ENCODE results near the gene PARP8.
A peak's percentile ranks its signal among the peaks of the same experiment; 100 is the strongest.
"Not testable (repeated sequence)": the region's sequence is repeated elsewhere in the genome, so short reads cannot be mapped to it uniquely, and the experiment has no call there.

Gene PARP8

DNA sequence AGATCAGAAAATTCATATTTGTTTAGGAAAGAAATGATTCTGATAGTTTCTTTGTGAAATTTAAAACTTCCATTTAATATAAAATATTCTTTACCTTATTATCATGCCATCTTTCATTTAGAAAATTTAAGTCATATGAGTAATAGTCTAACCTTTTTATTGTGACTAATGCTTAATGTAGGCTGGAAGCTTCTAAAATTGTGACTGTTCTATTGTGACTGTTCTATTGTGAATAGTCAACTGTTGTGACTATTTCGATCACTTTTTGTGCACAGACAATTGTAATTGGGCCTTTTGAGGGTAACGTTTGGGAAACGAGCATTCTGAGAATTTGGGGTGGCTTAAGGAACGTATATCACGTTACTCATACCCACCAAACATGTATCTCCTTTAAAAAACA lies 100.0 kb downstream of the PARP8 start:
- intact Hi-C loops (cut with DNase I): no loop called here
- DNase-seq: no peak

DNA sequence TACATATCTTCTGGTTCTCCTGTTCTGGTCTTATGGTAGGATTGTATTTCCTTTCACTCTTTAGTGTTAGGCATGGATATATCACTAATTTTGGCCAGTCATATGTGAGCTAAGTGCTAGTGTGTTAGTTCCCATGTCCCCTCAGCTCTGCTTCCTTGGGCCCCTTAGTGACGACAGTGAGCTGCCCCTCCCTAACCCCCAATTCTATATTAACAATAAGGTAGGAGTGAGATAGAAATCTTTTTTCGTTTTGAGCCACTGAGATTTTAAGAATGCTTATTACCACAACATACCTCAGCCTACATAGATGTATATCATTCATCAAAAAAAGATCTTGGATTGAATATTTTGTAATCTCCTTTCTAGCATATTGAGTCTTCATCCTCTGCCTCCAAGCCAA lies 100.5 kb downstream of the PARP8 start:
- intact Hi-C loops (cut with DNase I): no loop called here
- DNase-seq: no peak

DNA sequence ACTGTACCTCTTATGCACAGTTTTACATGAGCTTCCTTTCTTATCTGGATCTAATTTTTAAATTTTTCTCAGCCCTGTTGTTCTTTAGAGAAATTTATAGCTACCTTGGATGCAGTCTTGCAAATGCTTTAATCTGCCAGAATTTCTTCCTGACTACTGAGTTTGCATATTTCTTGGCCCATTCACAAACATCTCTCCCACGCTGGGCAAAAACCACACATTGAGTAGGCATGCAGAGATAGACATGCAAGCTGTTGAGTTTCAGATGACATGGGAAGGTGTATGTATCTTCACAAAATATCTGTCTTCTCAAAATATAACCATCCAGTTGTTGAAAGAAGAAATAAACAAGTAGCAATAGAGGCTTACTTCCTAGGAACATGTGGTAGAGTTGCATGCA lies 101.2 kb downstream of the PARP8 start:
- intact Hi-C loops (cut with DNase I): no loop called here
- DNase-seq: peak in 4 of 10 donors; percentile 23 to 52 (median 38)

DNA sequence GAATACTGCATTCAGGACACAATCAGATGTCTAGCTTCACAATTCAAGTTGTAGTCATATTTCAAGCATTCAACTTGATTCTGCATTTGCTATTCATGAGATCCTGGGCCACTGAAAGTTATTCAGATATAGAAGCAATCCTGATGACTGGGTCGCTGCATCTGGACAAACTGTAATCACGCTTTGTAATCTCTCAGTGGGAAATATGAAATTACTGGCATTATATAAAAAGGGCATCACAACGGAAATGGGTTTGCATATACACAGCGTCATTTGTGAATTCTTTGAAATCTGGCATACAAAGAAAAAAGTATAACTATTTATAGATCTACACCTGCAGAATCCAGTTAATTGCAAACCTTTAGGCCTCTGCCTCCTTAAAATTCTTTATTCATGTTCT lies 102.2 kb downstream of the PARP8 start:
- no peak for DNase-seq
- intact Hi-C loops (cut with DNase I): no loop called here

DNA sequence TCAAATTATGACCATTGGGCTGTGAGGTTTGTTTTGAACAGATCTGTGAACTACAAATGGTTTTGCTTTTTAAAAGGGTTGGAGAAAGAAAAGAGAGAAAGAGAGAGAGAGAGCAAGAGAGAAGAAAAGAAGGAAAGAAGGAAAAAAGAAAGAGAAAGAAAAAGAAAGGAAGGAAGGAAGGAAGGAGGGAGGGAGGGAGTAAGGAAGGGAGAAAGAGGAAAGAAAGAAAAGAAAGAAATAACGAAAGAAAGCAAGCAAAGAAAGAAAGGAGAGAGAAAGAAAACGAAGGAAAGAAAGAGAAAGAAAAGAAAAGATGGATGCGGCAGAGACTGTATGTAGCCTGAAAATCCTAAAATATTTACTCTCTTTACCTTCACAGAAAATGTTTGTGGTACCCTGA lies 104.0 kb downstream of the PARP8 start:
- DNase-seq: no peak
- intact Hi-C loops (cut with DNase I): no loop called here

DNA sequence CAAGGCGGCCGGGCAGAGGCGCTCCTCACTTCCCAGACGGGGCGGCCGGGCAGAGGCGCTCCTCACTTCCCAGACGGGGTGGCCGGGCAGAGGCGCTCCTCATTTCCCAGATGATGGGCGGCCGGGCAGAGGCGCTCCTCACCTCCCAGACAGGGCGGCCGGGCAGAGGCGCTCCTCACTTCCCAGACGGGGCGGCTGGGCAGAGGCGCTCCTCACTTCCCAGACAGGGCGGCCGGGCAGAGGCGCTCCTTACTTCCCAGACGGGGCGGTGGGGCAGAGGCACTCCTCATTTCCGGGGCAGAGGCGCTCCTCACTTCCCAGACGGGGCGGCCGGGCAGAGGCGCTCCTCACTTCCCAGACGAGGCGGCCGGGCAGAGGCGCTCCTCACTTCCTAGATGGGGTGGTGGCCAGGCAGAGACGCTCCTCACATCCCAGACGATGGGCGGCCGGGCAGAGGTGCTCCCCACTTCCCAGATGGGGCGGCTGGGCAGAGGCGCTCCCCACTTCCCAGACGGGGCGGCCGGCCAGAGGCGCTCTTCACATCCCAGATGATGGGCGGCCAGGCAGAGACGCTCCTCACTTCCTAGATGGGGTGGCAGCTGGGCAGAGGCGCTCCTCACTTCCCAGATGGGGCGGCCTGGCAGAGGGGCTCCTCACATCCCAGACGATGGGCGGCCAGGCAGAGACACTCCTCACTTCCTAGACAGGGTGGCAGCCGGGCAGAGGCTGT lies 108.2 kb downstream of the PARP8 start:
- intact Hi-C loops (cut with DNase I): not testable (repeated sequence)
- DNase-seq: peak in 3 of 10 donors; percentile 60 to 71 (median 68)

DNA sequence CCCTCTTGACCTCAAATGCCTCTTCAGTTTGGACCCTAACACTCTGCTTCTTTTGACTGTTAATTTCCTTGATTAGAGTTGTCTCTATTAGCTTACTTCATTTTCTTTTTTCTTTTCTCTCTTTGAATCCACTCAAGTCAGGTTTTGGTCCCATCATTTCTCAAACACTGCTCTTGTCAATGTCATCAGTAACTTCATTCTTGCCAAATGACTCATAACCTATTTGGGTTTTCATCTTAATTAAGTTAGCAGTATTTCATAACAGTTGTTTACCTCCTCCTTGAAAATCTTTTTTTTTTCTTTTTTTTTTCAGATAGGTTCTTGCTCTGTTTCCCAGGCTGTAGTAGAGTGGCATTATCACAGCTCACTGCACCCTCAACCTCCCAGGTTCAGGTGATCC lies 119.6 kb downstream of the PARP8 start:
- DNase-seq: no peak
- intact Hi-C loops (cut with DNase I): no loop called here

DNA sequence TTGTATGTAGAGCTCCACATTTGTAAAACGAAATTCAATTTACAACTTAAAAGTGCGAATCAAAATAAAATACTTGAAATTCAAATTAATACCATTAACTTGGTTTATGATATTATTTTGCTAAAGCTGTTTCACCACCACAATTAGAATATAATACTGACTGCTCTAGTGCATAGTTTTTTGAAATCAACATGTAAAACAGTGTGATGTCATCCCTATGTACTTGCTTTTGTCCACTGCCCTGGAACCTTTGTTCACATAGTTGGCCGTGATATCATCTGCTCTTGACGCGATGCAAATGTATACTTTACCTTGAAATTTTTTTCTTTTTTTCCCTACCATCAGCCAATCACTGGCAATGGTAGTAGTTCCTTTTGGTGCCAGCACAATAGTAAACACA lies 125.4 kb downstream of the PARP8 start:
- intact Hi-C loops (cut with DNase I): no loop called here
- no peak for DNase-seq

DNA sequence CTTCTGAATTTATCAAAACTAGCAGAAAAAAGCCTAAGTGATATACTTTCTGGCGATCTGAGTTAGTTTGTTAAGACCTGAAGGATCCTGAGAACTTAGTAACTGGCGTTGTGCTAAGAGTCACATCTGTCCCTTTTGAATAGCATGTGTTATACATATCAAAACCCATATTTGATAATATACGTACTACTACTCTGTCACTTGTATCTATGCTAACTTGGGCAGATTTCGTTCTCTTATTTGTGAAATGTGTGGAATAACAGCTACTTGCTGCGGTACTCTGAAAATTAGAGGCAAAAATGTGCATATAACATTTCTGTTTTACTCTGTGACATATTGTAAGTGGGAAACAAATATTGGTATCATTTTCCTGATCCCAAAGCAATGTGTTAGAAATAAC lies 126.4 kb downstream of the PARP8 start:
- intact Hi-C loops (cut with DNase I): no loop called here
- DNase-seq: no peak

DNA sequence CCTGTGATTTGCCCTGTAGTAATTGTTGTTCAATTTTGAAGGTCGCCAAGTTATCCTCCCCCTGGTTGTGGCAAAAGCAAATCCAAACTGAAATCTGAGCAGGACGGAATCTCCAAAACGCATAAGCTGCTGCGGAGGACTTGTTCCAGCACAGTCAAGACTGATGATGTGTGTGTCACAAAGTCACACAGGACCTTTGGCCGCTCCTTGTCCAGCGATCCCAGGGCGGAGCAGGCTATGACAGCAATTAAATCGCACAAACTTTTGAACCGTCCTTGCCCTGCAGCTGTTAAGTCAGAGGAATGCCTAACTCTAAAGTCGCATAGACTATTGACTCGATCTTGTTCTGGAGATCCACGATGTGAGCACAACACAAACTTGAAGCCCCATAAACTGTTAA lies 128.4 kb downstream of the PARP8 start:
- intact Hi-C loops (cut with DNase I): no loop called here
- no peak for DNase-seq

DNA sequence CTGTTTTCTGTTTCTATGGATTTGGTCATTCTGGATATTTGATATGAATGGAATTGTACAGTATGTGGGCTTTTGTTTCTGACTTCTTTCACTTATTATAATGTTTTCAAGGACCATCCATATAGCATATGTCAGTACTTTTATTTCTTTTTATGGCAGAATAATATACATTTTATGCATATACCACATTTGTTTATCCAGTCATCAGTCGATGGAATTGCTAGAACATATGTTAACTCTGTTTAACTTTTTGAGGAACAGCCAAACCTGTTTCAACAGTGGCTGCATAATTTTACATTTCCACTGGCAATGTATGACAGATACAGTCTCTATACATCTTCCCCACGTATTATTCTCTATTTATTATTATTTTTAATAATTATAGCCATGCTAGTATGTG lies 131.6 kb downstream of the PARP8 start:
- intact Hi-C loops (cut with DNase I): no loop called here
- DNase-seq: no peak

DNA sequence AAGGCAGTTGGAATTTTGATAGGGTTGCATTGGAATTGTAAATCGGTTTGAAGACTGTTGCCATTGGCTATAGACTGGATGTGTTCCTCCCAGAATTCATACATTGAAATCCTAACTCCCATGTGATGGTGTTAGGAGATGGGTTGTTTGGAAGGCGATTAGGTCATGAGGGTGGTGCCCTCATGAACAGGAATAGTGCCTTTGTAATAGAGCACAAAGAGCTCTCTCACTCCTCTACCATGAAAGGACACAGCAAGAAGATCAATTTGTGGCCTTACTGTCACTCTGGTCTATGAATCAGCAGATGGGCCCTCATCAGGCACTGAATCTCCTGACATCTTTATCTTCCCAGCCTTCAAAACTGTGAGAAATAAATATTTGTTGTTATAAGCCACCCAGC lies 133.2 kb downstream of the PARP8 start:
- intact Hi-C loops (cut with DNase I): no loop called here
- no peak for DNase-seq

DNA sequence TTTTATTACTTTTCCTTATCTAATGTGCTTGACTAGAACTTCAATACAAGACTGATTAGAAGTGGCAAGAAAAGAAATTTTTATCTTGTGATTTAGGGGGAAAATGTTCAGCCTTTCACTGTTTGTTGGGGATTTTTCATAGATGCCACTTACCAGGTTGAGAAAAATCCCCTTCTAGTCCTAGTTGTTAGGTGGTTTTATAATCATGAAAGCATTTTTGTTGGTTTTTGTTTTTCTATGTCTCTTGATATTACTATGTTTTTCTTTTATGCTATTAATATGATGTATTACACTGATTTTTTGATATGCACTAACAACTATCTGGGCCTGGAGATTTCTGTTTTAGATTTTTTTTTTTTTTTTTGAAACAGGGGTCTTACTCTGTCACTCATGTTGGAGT lies 134.0 kb downstream of the PARP8 start:
- no peak for DNase-seq
- intact Hi-C loops (cut with DNase I): no loop called here

DNA sequence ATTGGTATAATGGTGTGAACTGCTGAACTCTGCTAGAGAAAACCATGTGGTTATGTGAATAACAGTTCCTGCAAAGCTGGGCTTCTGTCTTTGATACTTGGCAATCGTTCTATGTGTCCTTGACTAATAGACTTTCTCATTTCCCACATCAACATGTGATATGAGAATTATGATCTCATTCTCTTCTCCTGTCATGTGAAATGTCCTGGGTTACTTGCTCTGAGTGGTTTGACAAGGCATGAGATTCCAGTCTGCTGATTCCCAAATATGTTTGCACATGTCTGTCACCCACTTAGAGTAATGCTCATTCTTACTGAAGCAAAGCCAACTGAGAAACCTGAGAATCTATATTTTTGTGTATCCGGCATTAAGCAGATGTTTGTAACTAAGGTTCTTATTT lies 141.2 kb downstream of the PARP8 start:
- DNase-seq: no peak
- intact Hi-C loops (cut with DNase I): no loop called here

DNA sequence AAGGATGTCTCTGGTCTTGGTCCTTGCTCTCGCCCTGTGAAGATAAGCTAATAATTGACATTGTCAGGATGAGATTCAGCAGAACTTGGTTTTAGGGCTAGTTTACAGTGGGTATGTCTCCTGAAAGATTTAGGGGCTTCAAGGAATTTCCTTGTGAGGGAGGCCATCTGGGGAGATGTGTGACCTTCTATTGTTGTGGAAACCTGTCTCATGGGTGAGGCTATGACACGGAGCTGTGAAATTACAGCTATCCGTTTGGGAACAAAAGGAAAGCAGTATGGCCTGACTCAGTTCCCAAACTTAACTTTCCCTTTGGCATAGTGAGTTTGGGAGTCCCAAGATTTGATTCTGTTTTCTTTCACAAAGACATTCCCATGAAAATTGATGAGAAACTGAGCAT lies 142.0 kb downstream of the PARP8 start:
- DNase-seq: no peak
- intact Hi-C loops (cut with DNase I): no loop called here

DNA sequence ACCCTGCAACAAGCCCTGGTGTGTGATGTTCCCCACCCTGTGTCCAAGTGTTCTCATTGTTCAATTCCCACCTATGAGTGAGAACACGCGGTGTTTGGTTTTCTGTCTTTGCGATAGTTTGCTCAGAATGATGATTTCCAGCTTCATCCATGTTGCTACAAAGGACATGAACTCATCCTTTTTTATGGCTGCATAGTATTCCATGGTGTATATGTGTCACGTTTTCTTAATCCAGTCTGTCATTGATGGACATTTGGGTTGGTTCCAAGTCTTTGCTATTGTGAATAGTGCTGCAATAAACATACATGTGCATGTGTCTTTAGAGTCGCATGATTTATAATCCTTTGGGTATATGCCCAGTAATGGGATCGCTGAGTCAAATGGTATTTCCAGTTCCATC lies 145.3 kb downstream of the PARP8 start:
- DNase-seq; intact Hi-C loops (cut with DNase I): not testable (repeated sequence)

DNA sequence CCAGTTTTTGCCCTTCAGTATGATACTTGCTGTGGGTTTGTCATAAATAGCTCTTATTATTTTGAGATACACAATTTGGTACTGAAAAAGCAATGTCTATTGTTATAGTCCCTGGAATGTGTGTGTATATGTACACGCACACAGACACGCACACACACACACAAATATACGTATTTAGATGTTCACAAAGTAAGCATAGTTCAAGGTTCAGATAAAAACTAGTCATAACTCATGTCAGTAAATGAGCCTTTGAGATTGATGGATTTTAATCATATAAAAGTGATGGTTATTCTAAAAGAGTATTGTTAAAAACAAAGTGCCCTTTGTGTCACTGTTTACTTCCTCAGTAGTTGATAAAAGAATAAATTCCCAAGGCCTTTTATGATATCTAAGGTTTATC lies 147.3 kb downstream of the PARP8 start:
- intact Hi-C loops (cut with DNase I): no loop called here
- DNase-seq: no peak

DNA sequence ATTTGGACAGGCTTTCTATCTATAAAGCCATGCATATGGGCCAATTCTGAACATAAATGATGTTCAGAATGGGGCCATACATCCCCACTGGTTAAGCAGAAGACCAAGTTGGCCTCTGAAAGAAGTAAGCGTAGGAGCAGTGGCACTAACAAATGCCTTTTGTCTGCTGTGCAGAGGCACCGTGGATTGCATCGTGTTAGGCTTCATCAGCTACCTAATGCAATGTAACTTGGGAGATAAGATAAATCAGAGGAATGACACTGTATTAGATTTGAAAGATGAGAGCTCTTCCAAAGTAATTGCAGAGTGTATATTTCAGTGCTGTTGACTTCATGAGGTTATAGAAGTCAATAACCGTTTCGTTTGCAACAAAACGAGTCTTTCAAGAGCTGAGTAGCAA lies 148.1 kb downstream of the PARP8 start:
- intact Hi-C loops (cut with DNase I): no loop called here
- DNase-seq: peak in 2 of 10 donors; percentile 8 to 57

DNA sequence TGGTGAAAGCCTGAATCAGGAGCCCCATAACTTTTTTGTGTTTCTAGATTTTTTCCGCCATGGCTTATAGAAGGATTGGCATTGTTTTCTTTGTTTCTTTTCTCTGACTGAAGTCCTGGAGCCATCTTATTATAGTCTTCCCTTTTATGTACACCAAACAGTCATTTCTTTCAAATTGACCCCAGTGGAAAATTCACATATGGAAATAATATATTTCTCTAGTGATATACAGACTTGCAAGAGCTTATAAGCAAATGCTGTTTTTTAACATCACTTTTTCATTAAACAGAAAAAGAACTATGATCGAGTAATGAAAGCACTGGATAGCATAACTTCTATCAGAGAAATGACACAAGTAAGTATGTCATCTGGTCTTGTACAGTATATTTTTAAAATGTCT lies 155.6 kb downstream of the PARP8 start:
- no peak for DNase-seq
- intact Hi-C loops (cut with DNase I): no loop called here

DNA sequence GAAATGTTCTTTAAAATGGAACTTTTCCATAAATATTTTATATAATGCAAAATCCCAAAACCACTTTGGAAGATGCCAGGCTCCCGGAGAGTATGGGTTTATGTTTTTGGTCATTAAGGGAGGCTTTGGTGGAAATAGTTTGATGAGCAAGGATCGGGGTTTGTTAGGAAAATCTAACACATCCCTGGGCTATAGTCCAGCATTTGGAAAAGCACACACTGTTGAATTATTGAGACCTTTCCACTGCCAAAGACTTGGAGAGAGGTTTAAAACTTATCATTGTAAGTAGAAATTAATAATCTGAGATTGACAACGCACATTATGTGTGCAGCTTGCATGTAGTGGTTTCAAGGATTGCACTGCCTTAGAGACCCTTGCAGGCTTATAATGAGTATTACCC lies 156.3 kb downstream of the PARP8 start:
- intact Hi-C loops (cut with DNase I): no loop called here
- no peak for DNase-seq

DNA sequence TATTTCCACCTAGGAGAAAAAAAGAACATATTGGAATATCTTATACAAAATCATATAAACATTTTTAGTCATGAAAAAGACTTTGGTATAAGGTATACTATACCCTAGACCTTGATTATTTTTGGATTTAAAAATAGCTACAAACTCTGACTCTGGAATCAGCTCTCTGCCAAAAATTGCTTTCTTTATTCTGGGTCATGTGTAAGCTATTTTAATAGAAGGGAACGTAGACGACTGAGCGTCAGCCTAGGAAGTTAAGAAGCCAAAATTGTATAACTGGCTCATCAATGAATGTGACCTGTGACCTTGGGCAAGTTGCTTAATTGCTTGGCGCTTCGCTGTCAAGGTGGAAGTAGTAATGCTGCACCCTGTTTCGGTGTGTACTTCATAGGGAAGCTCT lies 157.1 kb downstream of the PARP8 start:
- no peak for DNase-seq

DNA sequence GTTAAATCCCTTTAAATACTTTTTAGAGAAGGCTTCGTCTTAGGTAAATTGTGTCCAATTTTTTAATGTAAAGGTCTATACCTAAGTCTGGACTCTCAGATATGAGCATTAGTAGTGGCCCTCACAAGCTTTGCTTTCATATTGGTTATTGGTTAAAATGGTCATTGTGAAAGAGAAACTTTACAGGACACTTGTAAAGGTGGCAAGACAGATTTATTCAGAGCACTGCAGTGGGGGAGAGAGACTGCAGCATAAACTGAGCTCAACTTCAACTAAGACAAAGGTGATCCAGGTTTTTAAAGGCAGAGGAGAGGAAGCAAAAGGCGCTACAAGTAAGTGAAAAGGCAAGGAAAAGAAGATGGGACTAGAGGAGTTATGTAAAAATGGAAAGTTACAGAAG lies 157.7 kb downstream of the PARP8 start:
- intact Hi-C loops (cut with DNase I): no loop called here
- no peak for DNase-seq

More for the DNA sequence above, 157.1 kb downstream of the PARP8 start:
- intact Hi-C loops (cut with DNase I): no loop called here
